NCI-H446 (cell line): Measurements from ENCODE around the gene BABAM1.

Source experiments
- DNase-seq, 2 experiments: peaks; one replicate each; lab custom pipeline; 2025; lab: John Stamatoyannopoulos, UW

The BABAM1 gene

GRCh38 chr19:17243211-17243829 is 23.9 kb upstream of the BABAM1 start:
- no peak for DNase-seq

DNA sequence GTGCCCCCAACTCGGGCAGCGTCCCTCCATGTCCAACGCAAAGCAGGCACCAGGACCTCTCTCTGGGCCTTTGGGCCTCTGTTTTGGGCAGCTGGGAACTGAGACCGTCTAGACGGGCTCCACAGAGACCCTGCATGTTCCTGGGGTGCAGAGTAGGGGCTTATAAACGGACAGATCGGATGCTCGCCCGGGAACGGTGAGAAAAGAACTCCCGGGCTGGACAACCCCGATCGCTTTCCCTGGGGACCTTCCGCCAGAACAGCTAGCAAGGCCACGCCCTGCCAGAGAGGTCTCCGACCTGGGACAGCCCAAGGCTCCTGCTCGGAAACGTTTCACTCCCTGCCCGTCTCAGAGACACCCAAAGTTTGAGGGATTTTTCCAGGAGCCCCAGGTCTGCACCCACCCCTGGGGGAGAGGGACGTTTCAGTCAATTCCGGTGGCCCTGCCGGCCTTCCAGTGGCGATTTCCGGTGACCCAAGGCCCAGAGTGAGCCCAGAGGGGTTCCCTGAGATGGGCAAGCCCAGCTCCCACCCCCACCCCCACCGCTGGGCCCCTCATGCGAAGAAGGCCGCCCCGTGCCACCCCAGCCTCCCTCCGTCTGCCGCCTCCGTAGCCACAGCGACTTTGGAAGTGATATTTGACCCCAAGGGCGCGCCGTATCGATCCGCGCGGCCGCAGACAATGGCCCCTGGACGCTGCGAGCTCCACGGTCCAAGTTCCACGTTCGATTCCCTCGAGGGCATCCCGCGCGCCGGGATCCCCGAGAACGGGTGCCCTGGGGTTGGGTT is 23.2 kb upstream of the BABAM1 start:
- DNase-seq: no peak

- no peak for DNase-seq
These were observed 22.4 kb upstream of the BABAM1 start for GRCh38 chr19:17244618-17245534.

- DNase-seq: no peak
These were observed 21.7 kb upstream of the BABAM1 start, which contains the start of gene NR2F6 for GRCh38 chr19:17245535-17245984. Gene NR2F6, minus strand, starts transcription at chr19:17245919. Its CDS starts 699 bp downstream, at chr19:17245220.

DNA sequence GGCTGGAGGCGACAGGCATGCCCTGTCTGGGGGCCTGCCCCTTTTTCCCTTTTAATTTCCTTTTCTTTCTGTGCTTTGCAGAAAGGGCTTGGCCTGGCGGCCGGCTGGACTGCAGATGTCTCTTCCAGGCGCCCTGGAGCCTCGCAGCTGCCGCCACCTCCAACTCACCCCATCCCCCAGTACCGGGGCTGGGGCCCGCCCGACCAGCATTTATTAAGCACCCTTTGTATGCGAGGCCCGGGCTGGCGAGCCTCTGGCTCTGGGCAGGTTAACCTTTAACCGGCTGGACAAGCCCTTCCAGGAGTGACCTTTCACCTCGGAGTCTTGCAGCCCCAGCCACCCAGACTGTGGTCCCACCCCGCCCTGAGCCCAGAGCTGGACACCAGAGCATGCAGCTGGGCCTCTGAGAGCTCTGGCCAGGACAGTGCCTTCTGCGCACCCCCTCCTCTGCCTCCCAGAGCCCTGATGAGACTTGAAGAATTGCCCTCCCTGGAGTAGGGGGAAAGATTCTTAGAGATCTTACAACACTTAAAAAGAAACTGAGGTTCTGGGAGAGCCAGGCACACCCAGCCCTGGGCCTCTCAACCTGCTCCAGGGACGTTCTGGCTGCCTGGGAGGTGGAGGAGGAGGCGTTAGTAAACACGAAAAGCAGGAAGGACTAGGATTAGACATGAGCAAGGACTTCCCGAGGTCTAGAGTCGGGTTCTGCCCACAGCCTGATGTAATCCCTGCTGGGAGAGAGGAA is 20.4 kb upstream of the BABAM1 start:
- no peak for DNase-seq

GRCh38 chr19:17248011-17248776 is 19.0 kb upstream of the BABAM1 start:
- DNase-seq: no peak

DNA sequence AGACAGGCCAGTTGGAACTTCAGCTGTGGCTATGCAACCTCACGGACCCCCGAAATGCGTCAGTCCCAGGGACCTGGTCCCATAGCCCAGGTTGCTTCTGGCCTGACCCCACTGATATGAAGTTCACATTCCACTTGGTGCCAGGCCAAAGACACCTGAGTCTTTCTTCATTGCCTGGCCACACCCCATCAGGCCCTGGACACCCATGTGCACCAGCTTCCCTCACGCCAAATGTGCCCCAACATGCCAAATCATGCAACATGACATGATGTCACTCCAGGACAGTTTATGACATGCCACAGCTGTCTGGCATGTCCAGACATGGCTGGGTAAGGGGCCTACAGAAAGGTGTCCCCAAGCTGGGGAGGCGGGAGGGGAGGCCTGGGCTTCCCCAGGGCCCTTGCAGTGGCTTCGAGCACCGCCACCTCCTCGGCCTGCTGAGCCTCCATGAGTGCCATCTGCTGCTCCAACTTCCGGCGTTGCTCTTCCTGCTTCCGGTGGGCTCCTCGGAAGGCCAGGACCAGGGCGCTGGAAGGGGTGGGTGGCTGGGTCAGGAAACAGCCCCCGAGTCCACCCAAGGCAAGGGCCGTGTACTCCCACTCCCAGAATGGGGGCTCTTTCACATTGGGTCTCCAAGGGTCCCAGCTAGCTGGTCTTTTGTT is 17.2 kb upstream of the BABAM1 start:
- DNase-seq: no peak

DNA sequence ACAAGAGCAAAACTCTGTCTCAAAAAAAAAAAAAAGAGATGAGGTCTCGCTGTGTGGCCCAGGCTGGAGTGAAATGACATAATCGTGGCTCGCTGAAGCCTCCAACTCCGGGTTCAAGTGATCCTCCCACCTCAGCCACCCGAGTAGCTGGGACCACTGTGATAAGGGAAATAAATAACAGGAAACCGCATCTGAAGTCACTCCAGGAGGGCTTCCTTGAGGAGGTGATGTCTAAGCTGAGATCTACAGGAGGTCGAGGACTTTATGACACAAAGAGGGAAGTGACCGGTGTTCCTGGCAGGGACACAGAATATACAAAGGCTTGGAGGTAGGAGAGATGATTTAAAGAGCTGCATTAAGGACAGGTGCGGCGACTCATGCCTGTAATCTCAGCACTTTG is 12.6 kb upstream of the BABAM1 start:
- DNase-seq: no peak

DNA sequence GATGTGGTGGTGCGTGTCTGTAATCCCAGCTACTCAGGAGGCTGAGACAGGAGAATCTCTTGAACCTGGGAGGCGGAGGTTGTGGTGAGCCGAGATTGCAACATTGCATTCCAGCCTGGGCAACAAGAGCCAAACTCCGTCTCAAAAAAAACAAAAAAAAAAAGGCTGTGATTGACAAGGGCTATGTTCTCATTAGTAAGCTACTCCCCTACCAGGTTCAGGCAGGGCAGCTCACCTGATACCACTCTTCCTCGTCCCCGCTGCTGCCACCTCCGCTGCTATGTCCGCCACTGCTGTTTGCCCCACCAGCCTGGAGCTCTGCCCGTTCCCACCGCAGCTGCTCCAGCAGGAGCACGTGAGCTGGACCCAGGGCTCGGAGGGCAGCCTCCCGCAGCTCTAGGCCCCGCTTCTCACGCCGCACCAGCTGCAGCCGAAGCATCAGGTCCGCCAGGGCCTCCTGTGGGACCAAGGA is 12.1 kb upstream of the BABAM1 start:
- no peak for DNase-seq

GRCh38 chr19:17256130-17256529 is 11.1 kb upstream of the BABAM1 start:
- DNase-seq: no peak

DNA sequence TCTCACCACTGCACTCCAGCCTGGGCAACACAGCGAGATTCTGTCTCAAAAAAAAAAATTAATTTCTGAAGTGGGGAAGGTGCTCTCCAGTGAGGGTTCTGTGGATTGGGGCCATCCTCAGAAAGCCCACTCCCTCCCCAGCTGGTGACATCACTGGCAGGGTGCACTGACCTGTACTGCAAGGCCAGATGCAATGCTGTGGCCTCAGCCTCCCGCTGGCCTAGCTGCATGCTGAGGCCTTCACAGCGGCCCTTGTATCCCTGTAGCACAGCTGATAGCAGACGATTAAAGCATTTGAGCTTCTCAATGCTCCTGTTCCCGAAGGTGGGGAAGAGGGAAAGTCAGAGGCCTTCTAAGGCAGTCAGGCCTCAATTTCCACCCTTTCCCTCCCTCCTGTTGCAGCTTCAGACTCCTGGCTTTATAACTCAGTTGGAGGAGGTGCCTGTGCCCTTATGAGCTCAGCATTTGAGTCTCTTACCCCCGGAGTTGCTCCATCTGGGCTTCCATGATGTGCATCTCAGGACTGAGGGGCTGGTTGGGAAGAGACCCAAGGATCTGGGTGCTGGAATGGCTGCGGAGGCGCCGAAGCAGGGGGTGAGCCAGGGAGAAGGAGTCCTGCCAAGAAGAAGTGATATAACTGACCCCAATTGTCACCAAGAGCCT is 8.0 kb upstream of the BABAM1 start:
- no peak for DNase-seq

GRCh38 chr19:17259934-17260333 is 7.3 kb upstream of the BABAM1 start:
- DNase-seq: no peak

DNA sequence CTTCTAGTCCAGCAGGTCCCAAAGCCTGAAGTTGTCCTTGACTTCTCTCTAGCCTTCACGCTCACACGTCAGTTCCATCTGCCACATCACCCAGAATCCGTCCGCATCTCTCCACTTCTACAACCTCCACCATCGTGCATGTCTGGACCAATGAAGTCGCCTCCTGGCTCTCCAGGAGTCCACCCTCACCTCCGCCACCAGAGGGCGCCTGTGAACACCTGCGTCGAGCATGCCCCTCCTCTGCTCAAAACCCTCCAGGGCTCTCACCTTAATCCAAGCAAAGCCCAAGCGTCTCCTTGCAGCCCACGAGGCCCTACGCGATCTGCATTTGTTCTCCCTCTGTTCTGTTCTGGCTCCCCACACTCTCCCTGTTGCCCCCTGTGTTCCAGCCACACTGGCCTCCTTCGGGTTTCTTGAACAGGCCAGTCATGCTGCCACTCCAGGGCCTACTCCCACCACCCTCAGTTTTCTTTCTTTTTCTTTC is 6.4 kb upstream of the BABAM1 start:
- peak; percentile 87 to 88 for DNase-seq

- DNase-seq: no peak
These were observed 4.7 kb upstream of the BABAM1 start for GRCh38 chr19:17262557-17262956.

GRCh38 chr19:17263712-17264640 is 3.3 kb upstream of the BABAM1 start:
- no peak for DNase-seq

DNA sequence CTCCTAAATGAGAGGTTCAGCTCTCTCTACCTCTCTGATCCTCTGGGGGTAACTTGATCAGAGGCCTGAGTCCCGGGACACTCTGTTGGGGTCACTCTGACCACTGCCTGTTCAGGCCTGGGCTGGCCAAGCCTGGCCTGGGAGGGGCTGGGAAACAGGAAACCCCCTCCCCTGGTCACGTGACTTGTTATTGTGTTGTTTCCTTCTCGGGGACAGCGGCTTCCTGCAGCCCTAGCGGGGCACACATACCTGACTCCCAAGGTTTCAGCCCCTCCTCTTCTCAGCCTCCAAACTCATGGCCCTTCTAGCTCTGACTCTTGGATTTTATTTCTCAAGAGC is 2.6 kb upstream of the BABAM1 start, which contains the start of gene USHBP1:
Gene USHBP1 (minus strand): TSS at position 105 of the 339 bp plus-strand sequence. CDS start 446 bp downstream, outside the sequence.
- DNase-seq: no peak

DNA sequence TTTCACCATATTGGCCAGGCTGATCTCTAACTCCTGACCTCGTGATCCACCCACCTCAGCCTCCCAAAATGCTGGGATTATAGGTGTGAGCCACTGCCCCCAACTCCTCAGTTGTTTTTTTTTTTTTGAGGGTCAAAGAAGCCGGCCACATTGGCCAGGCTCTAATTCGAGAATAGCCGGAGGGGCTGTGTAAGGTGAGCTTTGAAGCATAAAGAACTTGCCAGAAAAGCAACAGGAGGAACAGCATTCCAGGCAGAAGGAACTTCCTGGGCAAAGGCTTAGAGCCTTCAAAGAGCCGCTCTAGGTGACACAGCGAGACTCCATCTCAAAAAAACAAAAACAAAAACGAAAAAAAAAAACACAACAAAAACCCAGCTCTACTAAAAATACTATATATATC is 1.2 kb upstream of the BABAM1 start:
- DNase-seq: no peak

DNA sequence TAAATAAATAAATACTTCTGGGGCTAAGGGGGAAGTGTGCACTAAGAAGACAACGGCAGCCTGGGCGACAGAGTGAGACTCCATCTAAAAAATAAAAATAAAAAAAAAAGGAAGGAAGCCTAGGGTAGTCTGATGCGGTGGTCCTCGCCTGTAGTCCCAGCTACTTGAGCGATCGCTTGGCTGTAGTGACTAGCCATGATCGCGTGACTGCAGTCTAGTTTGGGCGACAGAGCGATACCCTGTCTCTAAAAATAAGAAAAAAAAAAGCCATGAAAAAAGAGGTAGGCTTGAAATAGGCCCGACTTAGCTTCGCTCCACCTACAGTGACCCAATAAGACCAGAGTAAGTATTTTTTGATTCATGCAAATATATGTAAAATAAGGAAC is 661 bp upstream of the BABAM1 start:
- no peak for DNase-seq
